ENCODE data around the gene RNF168.
"Not testable (repeated sequence)": the region's sequence is repeated elsewhere in the genome, so short reads cannot be mapped to it uniquely, and the experiment has no call there.

Gene RNF168

DNA sequence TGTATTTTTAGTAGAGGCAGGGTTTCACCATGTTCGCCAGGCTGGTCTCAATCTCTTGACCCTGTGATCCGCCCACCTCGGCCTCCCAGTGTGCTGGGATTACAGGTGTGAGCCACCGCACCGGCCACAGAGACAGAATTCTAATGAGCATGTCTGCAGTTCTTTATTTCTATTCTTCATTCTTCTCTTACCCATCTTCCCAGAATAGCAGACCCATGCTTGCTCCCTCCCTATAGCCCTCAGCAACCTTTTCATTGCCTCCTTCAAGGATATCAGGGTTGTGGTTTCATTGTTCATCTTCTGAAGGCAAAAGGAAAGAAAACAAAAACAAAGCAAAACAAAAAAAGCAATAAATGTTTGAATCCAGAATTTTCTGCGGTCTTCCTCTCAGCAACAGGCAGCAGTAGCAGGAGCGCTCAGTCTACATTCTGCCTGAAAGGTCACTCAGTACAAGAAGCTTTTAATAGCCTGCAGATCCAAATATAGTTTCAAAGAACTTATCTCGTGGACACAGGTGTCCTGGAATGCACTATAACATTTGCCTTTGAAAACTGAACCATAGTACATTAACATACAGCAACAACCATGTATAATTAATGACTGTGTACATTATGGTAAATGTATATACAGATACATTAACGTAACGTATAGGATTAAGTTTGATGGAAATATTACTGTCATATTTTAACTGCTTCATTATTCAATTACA is 11.5 kb upstream of the RNF168 start, which contains the start of gene SMCO1:
Gene SMCO1, minus strand, starts transcription at position 434 of the 709 bp plus-strand sequence. Its CDS starts 137 bp downstream, at position 297.
- no CpG with 5 or more reads among the region's 10 CpGs for WGBS (ENCODE audit: insufficient coverage, insufficient read length)
- DNase-seq (ENCODE audit: low read depth, low spot score): no peak
- H3K4me1 ChIP-seq (ENCODE audit: control insufficient read depth, insufficient read depth, low read length): no peaks in the 10 kb centered on the region
- no peak within 1 kb of the TSS for H3K4me3 ChIP-seq (ENCODE audit: low read length)
- H3K27ac ChIP-seq (ENCODE audit: low read length): no peak within 1 kb of the TSS
- no peaks in the 10 kb centered on the region for H3K27me3 ChIP-seq (ENCODE audit: control insufficient read depth, insufficient read depth, low read length)
- peaks cover 10% of the 10 kb centered on the region for H3K9me3 ChIP-seq (ENCODE audit: control insufficient read depth, insufficient read depth, low read length)
- no peaks in the 10 kb centered on the region for H3K36me3 ChIP-seq (ENCODE audit: control insufficient read depth, insufficient read depth, low read length)

- no peaks in the 10 kb centered on the region for H3K36me3 ChIP-seq (ENCODE audit: control insufficient read depth, insufficient read depth, low read length)
- H3K4me1 ChIP-seq (ENCODE audit: control insufficient read depth, insufficient read depth, low read length): no peaks in the 10 kb centered on the region
- H3K27me3 ChIP-seq (ENCODE audit: control insufficient read depth, insufficient read depth, low read length): no peaks in the 10 kb centered on the region
- H3K4me3 ChIP-seq (ENCODE audit: low read length): no peak overlapping the region
- peaks cover 4% of the 10 kb centered on the region for H3K9me3 ChIP-seq (ENCODE audit: control insufficient read depth, insufficient read depth, low read length)
- no peak for DNase-seq (ENCODE audit: low read depth, low spot score)
- no CpG with 5 or more reads among the region's 1 CpG for WGBS (ENCODE audit: insufficient coverage, insufficient read length)
- H3K27ac ChIP-seq (ENCODE audit: low read length): no peak overlapping the region
These were observed 10.8 kb upstream of the RNF168 start for GRCh38 chr3:196514350-196514716.

GRCh38 chr3:196513697-196514349 is 10.3 kb upstream of the RNF168 start:
- no peak overlapping the region for H3K27ac ChIP-seq (ENCODE audit: low read length)
- H3K27me3 ChIP-seq (ENCODE audit: control insufficient read depth, insufficient read depth, low read length): no peaks in the 10 kb centered on the region
- H3K4me3 ChIP-seq (ENCODE audit: low read length): no peak overlapping the region
- H3K9me3 ChIP-seq (ENCODE audit: control insufficient read depth, insufficient read depth, low read length): peaks cover 4% of the 10 kb centered on the region
- H3K36me3 ChIP-seq (ENCODE audit: control insufficient read depth, insufficient read depth, low read length): no peaks in the 10 kb centered on the region
- no peak for DNase-seq (ENCODE audit: low read depth, low spot score)
- H3K4me1 ChIP-seq (ENCODE audit: control insufficient read depth, insufficient read depth, low read length): no peaks in the 10 kb centered on the region
- 100% methylated on average over 2 of the region's 8 CpGs for WGBS (ENCODE audit: insufficient coverage, insufficient read length)

DNA sequence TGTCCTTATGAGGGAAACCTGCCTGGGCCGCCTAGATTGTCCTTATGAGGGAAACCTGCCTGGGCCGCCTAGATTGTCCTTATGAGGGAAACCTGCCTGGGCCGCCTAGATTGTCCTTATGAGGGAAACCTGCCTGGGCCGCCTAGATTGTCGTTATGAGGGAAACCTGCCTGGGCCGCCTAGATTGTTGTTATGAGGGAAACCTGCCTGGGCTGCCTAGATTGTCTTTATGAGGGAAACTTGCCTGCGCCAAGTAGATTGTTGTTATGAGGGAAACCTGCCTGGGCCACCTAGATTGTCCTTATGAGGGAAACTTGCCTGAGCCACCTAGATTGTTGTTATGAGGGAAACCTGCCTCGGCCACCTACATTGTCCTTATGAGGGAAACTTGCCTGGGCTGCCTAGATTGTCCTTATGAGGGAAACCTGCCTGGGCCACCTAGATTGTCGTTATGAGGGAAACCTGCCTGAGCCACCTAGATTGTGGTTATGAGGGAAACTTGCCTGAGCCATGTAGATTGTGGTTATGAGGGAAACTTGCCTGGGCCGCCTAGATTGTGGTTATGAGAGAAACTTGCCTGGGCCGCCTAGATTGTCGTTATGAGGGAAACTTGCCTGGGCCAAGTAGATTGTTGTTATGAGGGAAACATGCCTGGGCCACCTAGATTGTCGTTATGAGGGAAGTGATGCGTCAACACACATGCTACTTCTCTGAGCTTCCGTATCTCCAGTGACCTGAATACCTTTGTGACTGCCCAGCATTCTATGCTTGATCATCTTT is 8.3 kb upstream of the RNF168 start:
- not testable (repeated sequence) for H3K9me3 ChIP-seq (ENCODE audit: control insufficient read depth, insufficient read depth, low read length); H3K27ac ChIP-seq (ENCODE audit: low read length); H3K4me1 ChIP-seq (ENCODE audit: control insufficient read depth, insufficient read depth, low read length); DNase-seq (ENCODE audit: low read depth, low spot score); H3K4me3 ChIP-seq (ENCODE audit: low read length); H3K36me3 ChIP-seq (ENCODE audit: control insufficient read depth, insufficient read depth, low read length); H3K27me3 ChIP-seq (ENCODE audit: control insufficient read depth, insufficient read depth, low read length)
- no CpG with 5 or more reads among the region's 15 CpGs for WGBS (ENCODE audit: insufficient coverage, insufficient read length)

DNA sequence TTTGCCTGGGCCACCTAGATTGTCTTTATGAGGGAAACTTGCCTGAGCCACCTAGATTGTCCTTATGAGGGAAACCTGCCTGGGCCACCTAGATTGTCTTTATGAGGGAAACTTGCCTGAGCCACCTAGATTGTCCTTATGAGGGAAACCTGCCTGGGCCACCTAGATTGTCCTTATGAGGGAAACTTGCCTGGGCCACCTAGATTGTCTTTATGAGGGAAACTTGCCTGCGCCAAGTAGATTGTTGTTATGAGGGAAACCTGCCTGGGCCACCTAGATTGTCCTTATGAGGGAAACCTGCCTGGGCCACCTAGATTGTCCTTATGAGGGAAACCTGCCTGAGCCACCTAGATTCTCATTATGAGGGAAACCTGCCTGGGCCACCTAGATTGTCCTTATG is 7.5 kb upstream of the RNF168 start:
- DNase-seq (ENCODE audit: low read depth, low spot score); H3K27ac ChIP-seq (ENCODE audit: low read length); H3K4me3 ChIP-seq (ENCODE audit: low read length); H3K27me3 ChIP-seq (ENCODE audit: control insufficient read depth, insufficient read depth, low read length); H3K9me3 ChIP-seq (ENCODE audit: control insufficient read depth, insufficient read depth, low read length); H3K36me3 ChIP-seq (ENCODE audit: control insufficient read depth, insufficient read depth, low read length); H3K4me1 ChIP-seq (ENCODE audit: control insufficient read depth, insufficient read depth, low read length): not testable (repeated sequence)
- WGBS (ENCODE audit: insufficient coverage, insufficient read length): no CpG with 5 or more reads among the region's 1 CpG

GRCh38 chr3:196506687-196507086 is 3.1 kb upstream of the RNF168 start:
- Histone ChIP-seq H3K36me3 (ENCODE audit: control insufficient read depth, insufficient read depth, low read length) (no peaks in the 10 kb centered on the region), H3K9me3 (ENCODE audit: control insufficient read depth, insufficient read depth, low read length) (peaks cover 1% of the 10 kb centered on the region; the same call in 1 of the 2 replicates), H3K4me3 (ENCODE audit: low read length) (no peak overlapping the region), H3K4me1 (ENCODE audit: control insufficient read depth, insufficient read depth, low read length) (no peaks in the 10 kb centered on the region), H3K27ac (ENCODE audit: low read length) (no peak overlapping the region), H3K27me3 (ENCODE audit: control insufficient read depth, insufficient read depth, low read length) (no peaks in the 10 kb centered on the region)
- no CpG with 5 or more reads among the region's 8 CpGs for WGBS (ENCODE audit: insufficient coverage, insufficient read length)
- DNase-seq (ENCODE audit: low read depth, low spot score): no peak

DNA sequence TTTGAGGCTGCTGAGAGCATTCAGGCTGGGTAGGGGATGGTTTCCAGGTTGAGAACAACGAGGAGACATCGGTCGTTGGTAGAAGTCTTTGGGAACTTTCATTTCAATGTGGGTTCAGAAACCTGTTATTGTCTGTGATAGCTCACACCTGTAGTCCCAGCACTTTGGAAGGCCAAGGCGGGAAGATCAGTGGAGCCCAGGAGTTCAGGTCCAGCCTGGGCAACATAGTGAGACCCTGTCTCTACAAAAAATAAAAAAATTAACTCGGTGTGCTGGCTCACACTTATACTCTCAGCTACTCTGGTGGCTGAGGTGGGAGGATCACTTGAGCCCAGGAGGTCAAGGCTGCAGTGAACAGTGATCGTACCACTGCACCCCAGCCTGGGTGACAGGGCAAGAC is 988 bp upstream of the RNF168 start:
- no peak overlapping the region for H3K27ac ChIP-seq (ENCODE audit: low read length)
- H3K27me3 ChIP-seq (ENCODE audit: control insufficient read depth, insufficient read depth, low read length): no peaks in the 10 kb centered on the region
- no peak overlapping the region for H3K4me3 ChIP-seq (ENCODE audit: low read length)
- H3K9me3 ChIP-seq (ENCODE audit: control insufficient read depth, insufficient read depth, low read length): peaks cover 1% of the 10 kb centered on the region; the same call in 1 of the 2 replicates
- H3K36me3 ChIP-seq (ENCODE audit: control insufficient read depth, insufficient read depth, low read length): no peaks in the 10 kb centered on the region
- H3K4me1 ChIP-seq (ENCODE audit: control insufficient read depth, insufficient read depth, low read length): peaks cover 2% of the 10 kb centered on the region; the same call in 1 of the 2 replicates
- no peak for DNase-seq (ENCODE audit: low read depth, low spot score)
- WGBS (ENCODE audit: insufficient coverage, insufficient read length): no CpG with 5 or more reads among the region's 6 CpGs

DNA sequence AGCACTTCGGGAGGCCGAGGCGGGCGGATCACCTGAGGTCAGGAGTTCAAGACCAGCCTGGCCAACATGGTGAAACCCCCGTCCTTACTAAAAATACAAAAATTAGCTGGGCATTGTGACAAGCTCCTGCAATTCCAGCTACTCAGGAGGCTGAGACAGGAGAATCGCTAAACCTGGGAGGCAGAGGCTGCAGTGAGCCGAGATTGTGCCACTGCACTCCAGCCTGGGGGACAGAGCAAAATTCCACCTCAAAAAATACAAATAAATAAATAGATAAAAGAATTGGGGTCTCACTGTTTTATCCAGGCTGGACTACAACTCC is 470 bp upstream of the RNF168 start:
- DNase-seq (ENCODE audit: low read depth, low spot score); H3K36me3 ChIP-seq (ENCODE audit: control insufficient read depth, insufficient read depth, low read length); H3K27ac ChIP-seq (ENCODE audit: low read length); H3K27me3 ChIP-seq (ENCODE audit: control insufficient read depth, insufficient read depth, low read length); H3K9me3 ChIP-seq (ENCODE audit: control insufficient read depth, insufficient read depth, low read length); H3K4me1 ChIP-seq (ENCODE audit: control insufficient read depth, insufficient read depth, low read length): not testable (repeated sequence)
- peak overlapping the region; percentile 9; the same call in 1 of the 2 replicates for H3K4me3 ChIP-seq (ENCODE audit: low read length)
- WGBS (ENCODE audit: insufficient coverage, insufficient read length): no CpG with 5 or more reads among the region's 7 CpGs

- no peaks in the 10 kb centered on the region for H3K27me3 ChIP-seq (ENCODE audit: control insufficient read depth, insufficient read depth, low read length)
These were observed 783 bp downstream of the RNF168 start for GRCh38 chr3:196502775-196503195.

GRCh38 chr3:196501316-196502044 is 2.1 kb downstream of the RNF168 start:
- DNase-seq (ENCODE audit: low read depth, low spot score): no peak
- no CpG with 5 or more reads among the region's 14 CpGs for WGBS (ENCODE audit: insufficient coverage, insufficient read length)

More at GRCh38 chr3:196502775-196503195, 783 bp downstream of the RNF168 start:
- peaks cover 2% of the 10 kb centered on the region; the same call in 1 of the 2 replicates for H3K4me1 ChIP-seq (ENCODE audit: control insufficient read depth, insufficient read depth, low read length)
- no peak for DNase-seq (ENCODE audit: low read depth, low spot score)
- peaks cover 1% of the 10 kb centered on the region; the same call in 1 of the 2 replicates for H3K9me3 ChIP-seq (ENCODE audit: control insufficient read depth, insufficient read depth, low read length)
- H3K4me3 ChIP-seq (ENCODE audit: low read length): peak overlapping the region; percentile 74
- no peaks in the 10 kb centered on the region for H3K36me3 ChIP-seq (ENCODE audit: control insufficient read depth, insufficient read depth, low read length)
- WGBS (ENCODE audit: insufficient coverage, insufficient read length): no CpG with 5 or more reads among the region's 27 CpGs
- peak overlapping the region; percentile 23 for H3K27ac ChIP-seq (ENCODE audit: low read length)

More at GRCh38 chr3:196501316-196502044, 2.1 kb downstream of the RNF168 start:
- Histone ChIP-seq H3K36me3 (ENCODE audit: control insufficient read depth, insufficient read depth, low read length) (no peaks in the 10 kb centered on the region), H3K4me1 (ENCODE audit: control insufficient read depth, insufficient read depth, low read length) (peaks cover 2% of the 10 kb centered on the region; the same call in 1 of the 2 replicates), H3K4me3 (ENCODE audit: low read length) (peak overlapping the region; percentile 55; the same call in 1 of the 2 replicates), H3K27me3 (ENCODE audit: control insufficient read depth, insufficient read depth, low read length) (no peaks in the 10 kb centered on the region), H3K9me3 (ENCODE audit: control insufficient read depth, insufficient read depth, low read length) (peaks cover 1% of the 10 kb centered on the region; the same call in 1 of the 2 replicates), H3K27ac (ENCODE audit: low read length) (no peak overlapping the region)
